B cell (primary cell): ENCODE data around the gene PLPPR2. TPM values are rescaled to one million over a fixed set of nuclear protein-coding genes. Genes with fewer than 3 reads are reported as not detected.
A peak's percentile ranks its signal among the peaks of the same experiment; 100 is the strongest.

Experiments used
- ATAC-seq: fragments of 200-7000 bp; cut with Tn5 transposase; one replicate; pipeline ENCODE4 v1.10.0; 2021; ENCODE audit warnings: low read depth, mild to moderate bottlenecking, moderate number of reproducible peaks, moderate library complexity
- CTCF ChIA-PET: fragments of 350-600 bp; sonication (Branson Sonifier 250); formaldehyde crosslinking; loops from one replicate; lab custom pipeline; 2021; ENCODE audit warnings: antibody characterized with exemption, inconsistent platforms; lab: Charles Lee
- POLR2A ChIA-PET: fragments of 350-600 bp; sonication (Branson Sonifier 250); formaldehyde crosslinking; loops from one replicate; lab custom pipeline; 2021; ENCODE audit warnings: antibody characterized with exemption; lab: Charles Lee
- DNase-seq: peaks from one replicate; pipeline ENCODE4 v3.0.0; 2013
- H2AFZ ChIP-seq: 2 replicates; pipeline ENCODE4 v1.6.1; 2012; ENCODE audit warnings: mild to moderate bottlenecking, low read depth, low read length; ENCODE audit not compliant: insufficient read depth, poor library complexity, severe bottlenecking
- H3K27ac ChIP-seq, 2 donors: 1 replicate in 1 of 2; 2 replicates in 1 of 2; pipeline ENCODE4 v1.5.1; 2012 to 2013; ENCODE audit warnings: low read length in 2 of 2, mild to moderate bottlenecking in 2 of 2, moderate library complexity in 1 of 2
- H3K27me3 ChIP-seq, 4 experiments: fragments of 200-600 bp in 1 of 4; sonication (generic) in 1 of 4; replicated peaks in 1 of 4; 1 replicate in 2 of 4; 2 replicates in 2 of 4; pipeline versions ENCODE4 v1.6.1 to v1.7.0; 2013 to 2016; ENCODE audit warnings: low read length in 3 of 4, mild to moderate bottlenecking in 2 of 4, mixed read lengths in 1 of 4, moderate library complexity in 1 of 4; ENCODE audit not compliant: insufficient read depth in 4 of 4, control insufficient read depth in 3 of 4; ENCODE audit errors: control extremely low read depth in 1 of 4
- H3K36me3 ChIP-seq, 2 experiments: replicated peaks in 1 of 2; 1 replicate in 1 of 2; 2 replicates in 1 of 2; pipeline versions ENCODE4 v1.6.1 to v1.7.1; 2013; ENCODE audit warnings: low read length in 1 of 2; ENCODE audit not compliant: insufficient read depth in 2 of 2, control insufficient read depth in 1 of 2; ENCODE audit errors: control extremely low read depth in 1 of 2, extremely low read depth in 1 of 2
- H3K4me1 ChIP-seq, 2 donors: fragments of 200-600 bp in 1 of 2; sonication (generic) in 1 of 2; 1 replicate in 1 of 2; 2 replicates in 1 of 2; pipeline versions ENCODE4 v1.5.1 to v1.6.1; 2013 to 2017; ENCODE audit warnings: low read length in 2 of 2; ENCODE audit not compliant: control insufficient read depth in 2 of 2, insufficient read depth in 2 of 2
- H3K4me2 ChIP-seq: replicated peaks from 2 replicates; pipeline ENCODE3; 2012; ENCODE audit warnings: mild to moderate bottlenecking, low read depth, low read length; ENCODE audit not compliant: poor library complexity, severe bottlenecking
- H3K4me3 ChIP-seq, 5 experiments: fragments of 200-600 bp in 1 of 5; sonication (generic) in 1 of 5; 1 replicate in 3 of 5; 2 replicates in 2 of 5; pipeline versions ENCODE4 v1.5.1 to v1.7.0; 2011 to 2016; ENCODE audit warnings: low read length in 4 of 5, mild to moderate bottlenecking in 4 of 5, low read depth in 2 of 5, control low read depth in 1 of 5, moderate library complexity in 1 of 5; ENCODE audit not compliant: insufficient read depth in 1 of 5; ENCODE audit errors: control extremely low read depth in 1 of 5, extremely low read depth in 1 of 5
- H3K79me2 ChIP-seq: fragments of 200-600 bp; sonication (generic); one replicate; pipeline ENCODE4 v1.6.0; 2016; ENCODE audit warnings: low read length; ENCODE audit not compliant: control insufficient read depth, insufficient read depth
- H3K9ac ChIP-seq: fragments of 200-600 bp; sonication (generic); 2 replicates; pipeline ENCODE4 v1.6.1; 2017; ENCODE audit warnings: mild to moderate bottlenecking, low read length, moderate library complexity
- H3K9me3 ChIP-seq, 3 donors: one replicate each; pipeline versions ENCODE4 v1.6.1 to v1.7.1; 2013; ENCODE audit warnings: low read length in 2 of 3; ENCODE audit not compliant: control insufficient read depth in 2 of 3, insufficient read depth in 1 of 3; ENCODE audit errors: control extremely low read depth in 1 of 3
- H4K20me1 ChIP-seq: 2 replicates; pipeline ENCODE4 v1.6.0; 2012; ENCODE audit warnings: mild to moderate bottlenecking, low read length; ENCODE audit not compliant: insufficient read depth, control insufficient read depth, poor library complexity, severe bottlenecking
- H3K27ac Mint-ChIP-seq: one replicate; pipeline ENCODE4 v1.8.0; 2021; ENCODE audit warnings: mixed read lengths
- H3K27me3 Mint-ChIP-seq: one replicate; pipeline ENCODE4 v1.8.0; 2021; ENCODE audit warnings: mixed read lengths
- H3K4me1 Mint-ChIP-seq: one replicate; pipeline ENCODE4 v1.8.0; 2021; ENCODE audit warnings: mixed read lengths
- H3K4me3 Mint-ChIP-seq: one replicate; pipeline ENCODE4 v1.8.0; 2021; ENCODE audit warnings: mixed read lengths
- H3K9me3 Mint-ChIP-seq: one replicate; pipeline ENCODE4 v1.8.0; 2022; ENCODE audit warnings: mixed read lengths; ENCODE audit not compliant: insufficient read depth
- CTCF ChIP-seq: fragments of 200-600 bp; IDR thresholded peaks from one replicate; pipeline ENCODE4 v1.8.0; 2022; ENCODE audit warnings: antibody characterized with exemption, mild to moderate bottlenecking
- EZH2 ChIP-seq: IDR thresholded peaks from 2 replicates; pipeline ENCODE4 v1.6.1; 2012; ENCODE audit warnings: borderline replicate concordance, low read depth, mild to moderate bottlenecking, moderate library complexity, low read length; ENCODE audit not compliant: insufficient read depth, poor library complexity, severe bottlenecking
- WGBS: methylation state at CpG from one replicate; pipeline ENCODE4 v1.1.5; 2013; ENCODE audit warnings: missing lambda C conversion rate; ENCODE audit not compliant: insufficient coverage; 5-methylcytosine and 5-hydroxymethylcytosine counted together
- intact Hi-C: fragments of 100-400 bp; cut with micrococcal nuclease; formaldehyde crosslinking; loops from one replicate; pipeline ENCODE4 v1.10.0; 2022
- polyA plus RNA-seq: library from polyadenylated mRNA; depleted of rRNA; stranded (reverse); fragments of >200 nt; gene quantifications from 2 replicates; pipeline ENCODE4 v1.2.3, GENCODE V29; 2012
- total RNA-seq, 2 donors: library from RNA; stranded (reverse); fragments of 120-200 nt in 1 of 2; gene quantifications; 1 replicate in 1 of 2; 2 replicates in 1 of 2; pipeline versions ENCODE4 v1.2.3 to v1.2.4, GENCODE V29; 2013 to 2022

PLPPR2 gene
- total and polyA plus RNA-seq, 2 donors (not counting 1 experiment from before 2014, with no cell fraction given), result 3.8 to 11.1 TPM

GRCh38 chr19:11338121-11338520 lies 17.1 kb upstream of the PLPPR2 start:
- H3K79me2 ChIP-seq, result no peaks in the 10 kb centered on the region
- DNase-seq, result no peak
- H3K9me3 ChIP-seq, result peaks cover 0 to 13% (median 0%) of the 10 kb centered on the region in 3 donors
- Mint-ChIP-seq H3K4me3 (peak overlapping the region; percentile 16), H3K27ac (no peak overlapping the region), H3K9me3 (no peaks in the 10 kb centered on the region), H3K27me3 (no peaks in the 10 kb centered on the region), H3K4me1 (peaks cover 23% of the 10 kb centered on the region)
- ChIA-PET CTCF (no interaction called here), POLR2A (interaction anchor here (2.2 kb wide), 1 partner anchor 37 kb away, joined by 8 read pairs; no protein-coding TSS in a partner anchor)
- H4K20me1 ChIP-seq, result no peaks in the 10 kb centered on the region
- TF ChIP-seq EZH2 (no peak), CTCF (no peak)
- H3K9ac ChIP-seq, result no peak overlapping the region
- H3K4me1 ChIP-seq, result peaks cover 10 to 16% of the 10 kb centered on the region in 2 donors
- H2AFZ ChIP-seq, result no peak overlapping the region
- WGBS, result 100% methylated on average over 1 of the region's 7 CpGs
- no peaks in the 10 kb centered on the region for H3K27me3 ChIP-seq
- H3K4me2 ChIP-seq, result no peak overlapping the region
- intact Hi-C loops, result no loop called here
- H3K27ac ChIP-seq, result no peak overlapping the region
- no peak for ATAC-seq
- H3K36me3 ChIP-seq, result peaks cover 8 to 12% of the 10 kb centered on the region in 2 experiments
- H3K4me3 ChIP-seq, result peak overlapping the region in 1 of 5 experiments; percentile 21

GRCh38 chr19:11338569-11339253 lies 16.5 kb upstream of the PLPPR2 start:
- Histone ChIP-seq H3K27me3 (no peaks in the 10 kb centered on the region), H4K20me1 (no peaks in the 10 kb centered on the region), H3K4me2 (peak overlapping the region; percentile 95), H2AFZ (peak overlapping the region; percentile 85), H3K36me3 (peaks cover 8 to 12% of the 10 kb centered on the region in 2 experiments), H3K4me1 (peaks cover 10 to 16% of the 10 kb centered on the region in 2 donors), H3K27ac (peak overlapping the region in 1 of 2 donors; percentile 15), H3K79me2 (no peaks in the 10 kb centered on the region), H3K9me3 (peaks cover 0 to 13% (median 0%) of the 10 kb centered on the region in 3 donors), H3K9ac (peak overlapping the region; percentile 67), H3K4me3 (peak overlapping the region; percentile 51 to 65 (median 58))
- Mint-ChIP-seq H3K9me3 (no peaks in the 10 kb centered on the region), H3K4me3 (peak overlapping the region; percentile 81), H3K4me1 (peaks cover 23% of the 10 kb centered on the region), H3K27me3 (no peaks in the 10 kb centered on the region), H3K27ac (peak overlapping the region; percentile 61)
- ATAC-seq (no peak), DNase-seq (peak; percentile 13)
- TF ChIP-seq CTCF (no peak), EZH2 (no peak)
- WGBS, result 47% methylated on average over 18 of the region's 21 CpGs
- POLR2A ChIA-PET, result interaction anchor here (1.6 to 2.2 kb wide), 2 partner anchors 35 to 37 kb away, joined by 4 to 8 read pairs; partner anchors contain the start of gene SWSAP1
- CTCF ChIA-PET, result interaction anchor here (2.0 kb wide), 1 partner anchor 42 kb away, joined by 10 read pairs; no protein-coding TSS in a partner anchor
- intact Hi-C loops, result no loop called here
